HG03460 (cell line): ENCODE results near the gene SLC25A12.

Source experiments
- ATAC-seq: cut with Tn5 transposase; IDR thresholded peaks from one replicate; pipeline ENCODE4 v1.9.1; 2021; ENCODE audit not compliant: unreplicated experiment

SLC25A12 gene

DNA sequence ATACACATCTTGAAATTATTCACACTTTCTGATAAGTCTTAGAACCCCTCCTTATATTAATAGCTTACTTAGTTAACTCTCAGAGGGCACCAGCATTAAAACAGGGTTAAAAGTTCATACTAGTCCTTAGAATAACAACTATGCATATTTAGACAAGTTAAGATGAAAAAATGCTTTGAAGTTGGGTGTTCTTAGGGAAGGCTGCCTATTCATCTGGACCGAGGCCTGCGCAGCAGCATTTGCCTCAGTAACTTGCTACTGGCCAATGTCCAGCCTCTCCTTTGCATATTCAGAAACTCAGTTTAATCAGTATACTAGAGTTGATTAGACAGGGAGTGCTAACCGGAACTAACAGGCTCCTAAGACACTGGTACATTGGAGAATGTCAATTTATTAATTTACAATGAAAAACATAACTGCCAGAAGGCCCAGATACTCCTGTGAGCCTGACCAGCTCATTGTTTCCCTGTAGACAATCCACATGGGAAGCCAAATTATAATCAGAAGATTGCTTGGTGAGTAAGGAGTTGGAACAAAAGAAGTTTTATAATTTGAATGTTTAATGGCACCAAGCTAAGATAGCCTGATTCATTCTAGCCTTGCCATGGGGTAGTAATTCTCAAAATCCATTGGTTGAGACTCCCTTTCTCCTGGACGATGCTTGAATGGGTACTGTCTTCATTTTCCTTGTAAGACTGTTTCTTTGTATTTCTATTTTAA, 157.9 kb downstream of the SLC25A12 start:
- no peak for ATAC-seq
